GM04503 (cell line): ENCODE data around the gene SIPA1L3.
A peak's percentile ranks its signal among the peaks of the same experiment; 100 is the strongest.

Experiments
- DNase-seq: peaks from one replicate; pipeline ENCODE4 v3.0.0-alpha.2; 2012; ENCODE audit warnings: low read depth

Gene SIPA1L3

DNA sequence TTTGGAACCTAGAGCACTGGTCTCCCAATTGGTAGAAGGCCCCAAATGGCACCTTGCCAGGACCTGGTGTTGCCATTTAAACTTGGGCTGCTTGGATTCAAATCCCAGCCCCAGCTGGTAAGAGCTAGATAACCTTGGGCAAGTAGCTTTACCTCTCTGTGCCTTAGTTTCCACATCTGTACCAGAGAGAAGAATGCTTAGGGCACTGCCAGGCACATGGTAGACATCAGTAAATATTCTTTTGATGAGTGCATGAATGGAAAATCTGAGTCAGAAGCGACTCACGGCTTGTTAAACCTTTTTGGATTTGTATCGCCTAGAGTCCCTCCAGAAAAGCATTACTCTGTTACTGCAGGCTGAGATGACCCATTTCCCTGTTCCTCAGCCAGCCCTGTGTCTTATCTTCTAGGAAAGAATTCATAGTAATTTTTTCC lies 90.9 kb downstream of the SIPA1L3 start:
- peak; percentile 84 for DNase-seq

- DNase-seq: no peak
Measured at GRCh38 chr19:37998801-37999308, 91.8 kb downstream of the SIPA1L3 start.

- DNase-seq: peak; percentile 89
Measured at GRCh38 chr19:37999309-38000213, 92.6 kb downstream of the SIPA1L3 start.

GRCh38 chr19:38001158-38001781 lies 94.3 kb downstream of the SIPA1L3 start:
- DNase-seq: no peak

GRCh38 chr19:38003438-38004185 lies 96.6 kb downstream of the SIPA1L3 start:
- DNase-seq: peak; percentile 58

DNA sequence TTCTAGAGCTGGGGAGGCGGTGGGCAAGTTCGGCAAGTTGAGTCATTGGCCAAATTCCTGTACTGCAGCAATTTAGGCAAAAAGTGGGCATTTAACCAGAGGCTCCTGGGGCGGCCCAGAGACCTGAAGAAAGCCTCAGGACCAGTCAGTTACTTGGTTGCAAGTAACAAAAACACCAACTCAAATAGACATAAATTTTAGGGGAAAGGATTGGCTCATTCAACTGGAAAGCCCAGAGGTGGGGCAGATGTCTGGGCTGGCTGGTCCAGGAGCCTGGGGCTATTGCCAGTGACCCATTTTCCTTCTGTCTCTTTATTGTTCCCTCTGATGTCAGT lies 97.1 kb downstream of the SIPA1L3 start:
- no peak for DNase-seq

GRCh38 chr19:38004521-38005223 lies 97.7 kb downstream of the SIPA1L3 start:
- DNase-seq: peak; percentile 95

DNA sequence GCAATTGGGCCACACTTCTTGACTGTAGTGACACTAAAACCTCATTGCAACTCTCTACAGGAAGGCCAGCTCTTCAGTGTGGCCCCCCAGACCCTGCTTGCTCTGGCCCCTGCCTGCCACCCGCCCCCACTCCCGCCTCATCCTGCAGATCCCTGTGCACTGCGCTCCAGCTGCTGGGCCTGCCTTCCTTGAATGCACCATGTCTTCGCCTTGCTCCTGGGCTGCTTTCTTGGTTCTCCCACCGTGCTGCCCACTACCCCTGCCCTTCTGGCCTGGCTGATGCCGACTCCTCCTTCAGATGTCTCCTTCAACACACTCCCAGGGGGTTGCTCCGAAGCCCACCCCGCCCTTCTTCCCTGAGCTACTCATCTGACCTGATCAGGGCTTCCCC lies 98.2 kb downstream of the SIPA1L3 start:
- no peak for DNase-seq

GRCh38 chr19:38006361-38007045 lies 99.5 kb downstream of the SIPA1L3 start:
- no peak for DNase-seq

- no peak for DNase-seq
Measured at GRCh38 chr19:38009650-38010242, 102.7 kb downstream of the SIPA1L3 start.

DNA sequence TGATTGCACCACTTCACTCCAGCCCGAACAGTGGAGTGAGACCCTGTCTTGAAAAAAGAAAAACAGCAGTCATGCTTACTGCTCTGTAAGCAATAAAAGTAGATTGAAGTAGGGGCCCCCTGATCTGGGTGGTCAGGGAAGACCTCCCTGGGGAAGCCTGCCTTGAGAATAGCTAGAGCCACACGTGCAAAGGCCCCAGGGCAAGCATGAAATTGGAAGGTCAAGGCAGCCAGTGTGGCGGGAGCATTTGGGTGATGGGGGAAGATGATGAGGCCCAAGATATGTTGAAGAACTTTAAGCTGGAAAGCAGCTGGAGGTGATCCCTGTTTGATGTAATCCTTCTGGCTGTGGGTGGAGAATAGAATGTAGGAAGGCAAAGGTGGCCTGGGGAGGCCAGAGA lies 104.4 kb downstream of the SIPA1L3 start:
- no peak for DNase-seq

DNA sequence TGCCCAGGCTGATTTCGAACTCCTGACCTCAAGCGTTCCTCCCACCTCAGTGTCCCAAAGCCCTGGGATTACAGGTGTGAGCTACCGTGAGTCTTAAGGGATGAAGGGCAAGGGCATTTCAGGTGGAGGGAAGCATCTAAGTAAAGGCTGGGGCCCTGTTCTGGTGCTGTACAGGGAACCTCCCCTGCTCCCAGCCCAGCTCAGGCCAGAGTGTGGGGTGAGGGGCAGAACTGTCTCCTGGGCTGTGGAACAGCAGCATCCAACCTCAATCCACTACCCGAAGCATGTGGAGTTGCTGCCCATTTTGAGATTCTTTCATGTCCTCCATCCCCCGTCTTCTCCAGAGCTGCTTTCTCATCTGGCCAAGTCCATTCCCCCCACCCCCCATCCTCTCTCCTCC lies 105.3 kb downstream of the SIPA1L3 start:
- DNase-seq: no peak

- no peak for DNase-seq
Measured at GRCh38 chr19:38012944-38013343, 105.9 kb downstream of the SIPA1L3 start.

DNA sequence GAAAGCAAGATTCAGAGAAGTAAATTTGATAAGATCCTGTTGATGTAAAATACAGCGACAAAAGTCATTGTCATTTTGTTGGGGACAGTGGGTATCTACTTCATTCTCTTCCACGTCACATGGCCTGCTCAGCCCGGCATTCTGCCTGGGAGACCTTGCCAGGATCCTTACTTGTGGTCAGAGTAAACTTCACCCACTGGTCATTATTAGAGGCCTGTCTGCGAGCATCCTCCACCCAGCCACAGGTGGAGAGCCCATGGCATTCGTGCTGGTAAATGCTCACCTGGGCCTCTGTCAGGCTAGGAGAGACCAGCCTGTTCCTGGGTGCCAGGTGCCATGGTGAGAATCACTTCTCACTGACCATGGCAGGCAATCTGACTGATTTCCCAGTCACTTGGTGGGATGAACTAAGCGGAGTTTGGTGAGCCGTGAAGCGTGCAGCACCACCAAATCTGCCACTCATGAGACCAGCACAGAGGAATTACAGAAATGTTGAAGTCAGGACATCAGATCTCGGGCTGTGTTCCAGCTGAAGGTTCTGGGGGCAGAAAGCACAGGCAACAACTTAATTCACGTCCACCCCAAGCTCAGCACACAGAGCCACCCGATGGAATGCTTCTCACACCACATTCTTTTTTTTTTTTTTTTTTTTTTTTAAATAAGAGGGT lies 107.0 kb downstream of the SIPA1L3 start:
- DNase-seq: no peak

- no peak for DNase-seq
Measured at GRCh38 chr19:38015216-38015615, 108.2 kb downstream of the SIPA1L3 start.

- DNase-seq: no peak
Measured at GRCh38 chr19:38015761-38016160, 108.8 kb downstream of the SIPA1L3 start.

GRCh38 chr19:38017401-38018151 lies 110.6 kb downstream of the SIPA1L3 start:
- DNase-seq: no peak

GRCh38 chr19:38018694-38019395 lies 111.8 kb downstream of the SIPA1L3 start:
- DNase-seq: no peak

- DNase-seq: no peak
Measured at GRCh38 chr19:38019396-38019724, 112.4 kb downstream of the SIPA1L3 start.
